C1 segment of cervical spinal cord (tissue), 14 donors: ENCODE results near the gene OMP.

Experiments used
- DNase-seq, 14 donors: peaks; one replicate each; lab custom pipeline; 2025; lab: John Stamatoyannopoulos, UW

Gene OMP

GRCh38 chr11:77103319-77103718 lies 679 bp downstream of the OMP start:
- no peak for DNase-seq

GRCh38 chr11:77104727-77105126 lies 2.1 kb downstream of the OMP start:
- DNase-seq = peak in 1 of 14 donors; percentile 29

DNA sequence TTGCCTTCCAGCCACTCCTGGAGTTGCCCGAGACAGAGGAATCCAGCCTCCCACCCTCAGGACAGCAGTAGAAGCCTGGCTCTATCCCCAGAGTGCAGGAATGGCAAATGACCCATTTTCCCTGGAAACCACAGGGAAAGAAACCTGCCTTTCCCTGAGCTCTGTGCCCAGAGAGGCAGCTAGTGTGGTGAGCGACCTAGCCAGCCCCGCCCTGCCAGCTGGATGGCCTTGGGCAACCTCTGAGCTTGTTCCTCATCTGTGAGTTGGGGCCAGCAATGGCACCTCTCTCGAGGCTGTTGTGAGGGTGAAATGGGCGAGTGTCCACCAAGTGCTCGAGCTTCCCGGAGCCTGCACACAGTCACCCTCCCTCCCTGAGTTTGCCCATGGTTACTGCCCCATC lies 3.7 kb downstream of the OMP start:
- DNase-seq = peak in 8 of 14 donors; percentile 24 to 77 (median 53)

- no peak for DNase-seq
These were observed 4.1 kb downstream of the OMP start for GRCh38 chr11:77106759-77107158.

DNA sequence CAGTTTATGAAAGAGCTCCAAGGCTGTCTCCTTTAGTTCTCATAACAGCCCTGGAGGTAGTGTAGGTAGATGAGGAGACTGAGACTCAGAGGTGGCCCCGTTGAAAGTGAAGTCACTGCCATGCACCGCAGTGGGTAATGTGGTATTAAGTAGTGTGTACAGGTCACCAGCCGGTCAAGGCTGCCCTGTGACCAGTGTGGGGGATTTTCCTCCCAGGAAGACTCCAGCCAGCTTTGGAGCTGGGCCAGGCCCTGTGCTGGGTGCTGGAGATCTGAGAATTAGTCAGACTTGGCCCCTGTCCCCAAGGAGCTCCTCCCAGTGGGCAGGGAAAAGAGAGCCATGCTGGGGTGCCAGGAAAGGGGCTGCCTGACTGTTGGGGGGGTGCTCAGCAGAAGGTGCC lies 5.3 kb downstream of the OMP start:
- peak in 4 of 14 donors; percentile 6 to 77 (median 22) for DNase-seq

- DNase-seq = no peak
These were observed 5.8 kb downstream of the OMP start for GRCh38 chr11:77108436-77108835.

GRCh38 chr11:77109236-77110019 lies 6.8 kb downstream of the OMP start:
- DNase-seq = no peak

DNA sequence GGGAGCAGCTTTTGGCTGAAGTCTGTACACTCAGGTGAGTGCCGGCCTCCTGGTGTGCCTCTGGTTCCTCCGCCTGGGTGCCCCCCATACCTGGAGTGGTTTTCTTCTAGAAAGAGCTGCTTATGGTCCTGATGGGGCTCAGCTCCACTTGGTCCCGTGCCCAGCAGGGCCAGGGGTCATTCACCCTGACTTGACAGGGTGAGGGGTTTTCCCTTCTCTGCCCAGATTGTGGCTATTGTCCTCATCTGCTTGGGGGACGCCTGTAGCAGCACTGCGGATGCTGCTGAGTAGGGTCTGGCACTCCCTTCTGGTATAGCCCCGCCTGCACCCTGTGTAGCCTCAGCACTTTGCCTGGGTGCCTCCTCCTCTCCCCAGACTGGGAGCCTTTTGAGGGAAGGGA lies 8.2 kb downstream of the OMP start:
- DNase-seq = no peak

- no peak for DNase-seq
These were observed 8.6 kb downstream of the OMP start for GRCh38 chr11:77111277-77111676.

DNA sequence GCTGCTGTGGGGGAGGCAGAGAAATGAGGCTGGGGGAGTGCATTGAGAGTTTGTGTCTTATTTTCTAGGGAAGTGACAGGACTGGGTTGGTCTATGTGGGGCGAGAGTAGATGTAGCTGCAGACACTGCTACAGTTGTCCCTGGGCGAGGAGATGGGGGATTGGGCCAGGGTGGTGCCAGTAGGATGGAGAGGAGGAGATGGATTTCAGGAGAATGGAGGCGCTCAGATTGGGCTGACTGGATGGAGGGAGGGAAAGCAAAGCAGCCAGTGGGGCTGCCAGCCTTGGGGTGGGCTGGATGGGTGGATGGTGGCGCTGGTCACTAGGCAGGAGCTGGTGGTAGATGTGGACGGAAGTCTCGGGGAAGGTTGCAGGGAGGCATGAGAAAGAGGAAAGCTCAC lies 9.3 kb downstream of the OMP start:
- DNase-seq = no peak

DNA sequence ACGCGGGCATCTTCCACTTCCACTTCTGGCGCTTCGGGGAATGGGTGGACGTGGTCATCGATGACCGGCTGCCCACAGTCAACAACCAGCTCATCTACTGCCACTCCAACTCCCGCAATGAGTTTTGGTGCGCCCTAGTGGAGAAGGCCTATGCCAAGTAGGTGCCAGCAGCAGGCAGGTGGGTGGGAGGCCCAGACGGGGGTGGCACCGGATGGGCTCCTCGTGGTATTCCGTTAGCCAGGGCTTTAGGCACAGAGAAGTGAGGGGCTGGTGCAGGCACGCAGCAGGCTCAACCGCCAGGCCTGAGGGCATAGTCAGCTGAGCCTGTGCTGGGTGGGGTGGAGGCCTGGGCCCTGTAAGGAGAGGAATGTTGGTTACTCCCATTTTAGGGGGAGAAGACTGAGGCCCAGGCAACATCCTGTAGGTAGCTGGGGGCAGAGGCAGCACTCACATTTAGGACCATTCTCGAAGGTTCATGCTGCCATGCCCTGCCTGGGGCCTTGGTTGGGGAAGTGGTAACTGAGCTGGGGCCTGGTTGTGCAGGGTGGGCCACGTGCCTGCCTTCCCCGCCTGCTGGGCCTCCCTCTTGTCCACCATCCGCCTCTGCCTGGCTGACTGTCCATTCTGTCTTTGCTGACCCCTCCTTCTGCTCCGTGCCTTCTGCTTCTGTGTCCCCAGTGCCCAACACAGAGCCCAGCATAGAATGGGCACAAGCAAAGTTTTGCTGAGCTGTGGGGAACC lies 10.2 kb downstream of the OMP start:
- no peak for DNase-seq

GRCh38 chr11:77113382-77114088 lies 10.9 kb downstream of the OMP start:
- DNase-seq = no peak

DNA sequence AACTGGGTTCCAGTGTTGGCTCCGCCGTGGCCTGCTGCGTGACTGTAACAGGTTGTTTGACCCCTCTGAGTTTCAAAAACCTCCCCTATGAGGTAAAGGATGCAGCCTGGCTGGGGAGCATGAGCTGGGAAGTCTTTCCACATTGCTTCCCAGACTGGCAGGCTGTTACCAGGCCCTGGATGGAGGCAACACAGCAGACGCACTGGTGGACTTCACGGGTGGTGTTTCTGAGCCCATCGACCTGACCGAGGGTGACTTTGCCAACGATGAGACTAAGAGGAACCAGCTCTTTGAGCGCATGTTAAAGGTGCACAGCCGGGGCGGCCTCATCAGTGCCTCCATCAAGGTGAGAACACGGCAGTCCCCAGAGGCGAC lies 11.4 kb downstream of the OMP start:
- DNase-seq = no peak

- no peak for DNase-seq
These were observed 12.6 kb downstream of the OMP start for GRCh38 chr11:77115181-77115611.

GRCh38 chr11:77115956-77116355 lies 13.3 kb downstream of the OMP start:
- no peak for DNase-seq

GRCh38 chr11:77117492-77117891 lies 14.9 kb downstream of the OMP start:
- DNase-seq = no peak

GRCh38 chr11:77118086-77118485 lies 15.4 kb downstream of the OMP start:
- DNase-seq = no peak

DNA sequence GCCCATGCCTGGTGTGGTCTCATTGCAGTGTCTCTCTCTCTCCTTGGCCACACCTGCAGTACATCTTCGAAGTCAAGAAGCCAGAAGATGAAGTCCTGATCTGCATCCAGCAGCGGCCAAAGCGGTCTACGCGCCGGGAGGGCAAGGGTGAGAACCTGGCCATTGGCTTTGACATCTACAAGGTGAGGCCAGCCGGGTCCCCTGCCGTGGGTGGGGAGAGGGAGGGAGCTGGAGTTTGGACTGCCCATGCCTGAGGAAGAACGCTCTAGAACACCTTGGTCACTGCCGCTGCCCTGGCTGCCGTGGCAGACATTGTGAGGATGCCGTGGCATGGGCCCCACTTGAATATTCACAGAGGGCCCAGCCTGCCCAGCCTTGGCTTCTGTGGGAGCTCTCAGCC lies 16.3 kb downstream of the OMP start:
- DNase-seq = no peak

DNA sequence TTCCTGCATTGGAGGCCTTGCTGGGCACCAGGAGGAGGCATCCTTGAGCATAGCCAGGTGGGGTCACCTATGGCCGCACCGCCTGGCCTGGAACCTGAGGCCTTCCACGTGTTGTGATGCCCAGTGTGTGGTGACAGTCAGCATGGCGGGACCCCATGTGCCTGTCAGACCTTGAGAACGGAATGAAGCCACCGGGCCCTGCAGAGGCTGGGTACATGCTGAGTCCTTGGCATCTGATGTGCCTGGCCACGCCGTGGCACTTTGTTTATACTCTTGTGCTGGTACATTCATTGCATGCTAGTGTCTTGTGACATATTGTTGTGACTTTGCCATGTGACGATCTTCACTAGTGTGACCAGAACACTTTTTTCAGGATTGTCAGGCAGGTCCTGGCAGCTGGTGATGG lies 16.9 kb downstream of the OMP start:
- no peak for DNase-seq

- DNase-seq = no peak
These were observed 17.9 kb downstream of the OMP start for GRCh38 chr11:77120571-77120970.

- no peak for DNase-seq
These were observed 18.5 kb downstream of the OMP start for GRCh38 chr11:77121096-77121640.

- DNase-seq = no peak
These were observed 19.4 kb downstream of the OMP start for GRCh38 chr11:77121876-77122575.
